ENCODE results near the gene CFAP54. TPM values are rescaled to one million over a fixed set of nuclear protein-coding genes. Genes with fewer than 3 reads are reported as not detected.

Gene CFAP54
- total RNA-seq, 1 experiment from 2014 or later = 0.56 TPM

GRCh38 chr12:96908423-96908675, 419.0 kb downstream of the CFAP54 start:
- DNase-seq (ENCODE audit: unreplicated experiment) = no peak
- Mint-ChIP-seq H3K4me1 (ENCODE audit: insufficient read depth, unreplicated experiment) (peaks cover 27% of the 10 kb centered on the region), H3K27me3 (ENCODE audit: insufficient read depth, unreplicated experiment) (no peaks in the 10 kb centered on the region), H3K36me3 (ENCODE audit: insufficient read depth, unreplicated experiment) (no peaks in the 10 kb centered on the region), H3K4me3 (ENCODE audit: unreplicated experiment) (peak overlapping the region; percentile 89), H3K9me3 (ENCODE audit: unreplicated experiment) (no peaks in the 10 kb centered on the region), H3K27ac (ENCODE audit: low read depth, unreplicated experiment) (peak overlapping the region; percentile 97)
- intact Hi-C loops (cut with micrococcal nuclease) = no loop called here
- CTCF ChIA-PET = interaction anchor here (0.6 to 1.3 kb wide), 3 partner anchors 58 to 1490 kb away, joined by 3 to 5 read pairs (median 3); no protein-coding TSS in a partner anchor
- TF ChIP-seq, protein P1, sequence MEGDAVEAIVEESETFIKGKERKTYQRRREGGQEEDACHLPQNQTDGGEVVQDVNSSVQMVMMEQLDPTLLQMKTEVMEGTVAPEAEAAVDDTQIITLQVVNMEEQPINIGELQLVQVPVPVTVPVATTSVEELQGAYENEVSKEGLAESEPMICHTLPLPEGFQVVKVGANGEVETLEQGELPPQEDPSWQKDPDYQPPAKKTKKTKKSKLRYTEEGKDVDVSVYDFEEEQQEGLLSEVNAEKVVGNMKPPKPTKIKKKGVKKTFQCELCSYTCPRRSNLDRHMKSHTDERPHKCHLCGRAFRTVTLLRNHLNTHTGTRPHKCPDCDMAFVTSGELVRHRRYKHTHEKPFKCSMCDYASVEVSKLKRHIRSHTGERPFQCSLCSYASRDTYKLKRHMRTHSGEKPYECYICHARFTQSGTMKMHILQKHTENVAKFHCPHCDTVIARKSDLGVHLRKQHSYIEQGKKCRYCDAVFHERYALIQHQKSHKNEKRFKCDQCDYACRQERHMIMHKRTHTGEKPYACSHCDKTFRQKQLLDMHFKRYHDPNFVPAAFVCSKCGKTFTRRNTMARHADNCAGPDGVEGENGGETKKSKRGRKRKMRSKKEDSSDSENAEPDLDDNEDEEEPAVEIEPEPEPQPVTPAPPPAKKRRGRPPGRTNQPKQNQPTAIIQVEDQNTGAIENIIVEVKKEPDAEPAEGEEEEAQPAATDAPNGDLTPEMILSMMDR (IDR thresholded peaks at IDR 0.05; ENCODE audit: unreplicated experiment) = no peak
- POLR2A ChIA-PET = interaction anchor here (1.0 to 3.0 kb wide), 4 partner anchors 19 to 166 kb away, joined by 3 to 17 read pairs (median 4); no protein-coding TSS in a partner anchor
- BruUV-seq (replicated peaks) = no TSS peak

DNA sequence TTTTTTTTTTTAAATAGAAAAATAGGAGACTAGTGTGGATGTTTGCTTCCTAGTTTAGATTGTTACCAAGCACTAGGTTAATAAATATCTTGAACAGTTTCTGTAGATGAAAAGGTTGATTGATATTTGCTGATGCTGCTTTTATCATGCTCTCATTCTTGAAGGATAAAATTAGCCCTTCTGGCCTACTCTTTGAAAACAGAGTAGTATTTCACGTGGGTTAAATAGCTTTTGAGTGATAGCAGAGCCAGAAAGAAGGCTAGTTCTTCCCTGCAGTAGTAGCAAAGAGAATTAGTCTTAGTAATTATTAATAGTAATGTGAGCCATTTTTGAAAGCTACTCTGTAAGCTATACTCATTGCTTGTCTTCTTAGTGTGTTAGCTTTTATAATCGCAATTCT, 422.9 kb downstream of the CFAP54 start:
- DNase-seq (ENCODE audit: unreplicated experiment) = no peak
- Mint-ChIP-seq H3K27ac (ENCODE audit: low read depth, unreplicated experiment) (no peak overlapping the region), H3K9me3 (ENCODE audit: unreplicated experiment) (no peaks in the 10 kb centered on the region), H3K27me3 (ENCODE audit: insufficient read depth, unreplicated experiment) (no peaks in the 10 kb centered on the region), H3K4me3 (ENCODE audit: unreplicated experiment) (no peak overlapping the region), H3K4me1 (ENCODE audit: insufficient read depth, unreplicated experiment) (peaks cover 21% of the 10 kb centered on the region), H3K36me3 (ENCODE audit: insufficient read depth, unreplicated experiment) (no peaks in the 10 kb centered on the region)
- ChIA-PET CTCF (no interaction called here), POLR2A (no interaction called here)
- TF ChIP-seq, protein P1 (IDR thresholded peaks at IDR 0.05; ENCODE audit: unreplicated experiment) = no peak
- no TSS peak for BruUV-seq (replicated peaks)
- intact Hi-C loops (cut with micrococcal nuclease) = no loop called here

DNA sequence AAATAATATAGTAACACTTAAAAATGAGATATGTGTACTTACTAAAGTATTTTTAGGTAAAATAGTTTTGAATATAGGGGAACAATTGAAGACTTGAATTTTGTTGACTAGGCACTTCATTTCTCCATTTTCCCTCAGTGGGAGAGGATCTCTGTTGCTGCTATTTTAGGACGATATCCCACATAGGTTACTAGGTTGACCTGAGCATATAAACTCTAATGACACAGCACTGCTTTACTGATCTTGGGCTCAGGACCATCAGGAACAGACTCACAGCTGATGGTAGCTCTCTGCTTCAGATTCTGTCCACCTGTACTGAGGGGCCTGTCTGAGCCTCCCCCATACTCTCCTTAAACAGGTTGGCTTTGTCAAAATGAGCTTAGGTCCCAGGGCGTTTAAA, 423.6 kb downstream of the CFAP54 start:
- no peaks in the 10 kb centered on the region for H3K27me3 Mint-ChIP-seq (ENCODE audit: insufficient read depth, unreplicated experiment)
- no peaks in the 10 kb centered on the region for H3K9me3 Mint-ChIP-seq (ENCODE audit: unreplicated experiment)
- H3K27ac Mint-ChIP-seq (ENCODE audit: low read depth, unreplicated experiment) = no peak overlapping the region
- TF ChIP-seq, protein P1 (IDR thresholded peaks at IDR 0.05; ENCODE audit: unreplicated experiment) = no peak
- H3K4me3 Mint-ChIP-seq (ENCODE audit: unreplicated experiment) = no peak overlapping the region
- peaks cover 19% of the 10 kb centered on the region for H3K4me1 Mint-ChIP-seq (ENCODE audit: insufficient read depth, unreplicated experiment)
- intact Hi-C loops (cut with micrococcal nuclease) = no loop called here
- no peak for DNase-seq (ENCODE audit: unreplicated experiment)
- BruUV-seq (replicated peaks) = no TSS peak
- H3K36me3 Mint-ChIP-seq (ENCODE audit: insufficient read depth, unreplicated experiment) = no peaks in the 10 kb centered on the region
- ChIA-PET CTCF (no interaction called here), POLR2A (no interaction called here)

- no TSS peak for BruUV-seq (replicated peaks)
- ChIA-PET POLR2A (no interaction called here), CTCF (interaction anchor here (0.8 to 1.4 kb wide), 3 partner anchors 65 to 275 kb away, joined by 3 to 6 read pairs (median 3); no protein-coding TSS in a partner anchor)
- no peak for DNase-seq (ENCODE audit: unreplicated experiment)
- Mint-ChIP-seq H3K27me3 (ENCODE audit: insufficient read depth, unreplicated experiment) (no peaks in the 10 kb centered on the region), H3K4me3 (ENCODE audit: unreplicated experiment) (no peak overlapping the region), H3K4me1 (ENCODE audit: insufficient read depth, unreplicated experiment) (peaks cover 5% of the 10 kb centered on the region), H3K9me3 (ENCODE audit: unreplicated experiment) (no peaks in the 10 kb centered on the region), H3K36me3 (ENCODE audit: insufficient read depth, unreplicated experiment) (peaks cover 15% of the 10 kb centered on the region), H3K27ac (ENCODE audit: low read depth, unreplicated experiment) (no peak overlapping the region)
- intact Hi-C loops (cut with micrococcal nuclease) = no loop called here
- TF ChIP-seq, protein P1 (IDR thresholded peaks at IDR 0.05; ENCODE audit: unreplicated experiment) = no peak
These were observed 430.3 kb downstream of the CFAP54 start for GRCh38 chr12:96919510-96920210.

Other genes starting within 250 kb of the CFAP54 start
- 49.8 and 50.9 TPM in 2 replicates for gene CDK17, start 89.1 kb upstream of the CFAP54 start, total RNA-seq (2022)